ENCODE results near the gene ATP5IF1. TPM values are rescaled to one million over a fixed set of nuclear protein-coding genes. Genes with fewer than 3 reads are reported as not detected.

The ATP5IF1 gene
- total RNA-seq (100 to 1,000 TPM; 111 TPM), polyA plus RNA-seq (100 to 1,000 TPM; 383 to 743 TPM)

- intact Hi-C loops (cut with micrococcal nuclease): loop anchor here (1.0 kb wide), 1 partner anchor 10 kb away; no protein-coding TSS in a partner anchor
- Mint-ChIP-seq H3K4me3 (peak within 1 kb of the TSS in 2 of 8 donors; percentile 35 to 57), H3K9me3 (no peaks in the 10 kb centered on the region), H3K36me3 (peaks cover 4 to 13% of the 10 kb centered on the region in 2 donors), H3K4me1 (peaks cover 8 to 30% (median 13%) of the 10 kb centered on the region in 4 donors), H3K27me3 (no peaks in the 10 kb centered on the region), H3K27ac (peak within 1 kb of the TSS in 1 of 7 donors; percentile 18)
- no peaks in the 10 kb centered on the region for H3K9me3 ChIP-seq (ENCODE audit: control insufficient read depth in 1 of 2, low read length in 2 of 2)
- H3K4me1 ChIP-seq (ENCODE audit: insufficient read depth, low read length): peaks cover 56% of the 10 kb centered on the region
- no peaks in the 10 kb centered on the region for H3K27me3 ChIP-seq (ENCODE audit: insufficient read depth, low read length)
- DNase-seq: peak; percentile 92 to 97 (median 95)
- POLR2A ChIA-PET (ENCODE audit: partially characterized antibody): interaction anchor here (0.5 to 8.5 kb wide), 19 partner anchors 10 to 1482 kb away, joined by 3 to 197 read pairs (median 4); partner anchors contain the start of genes EYA3, MED18, PPP1R8 and RNU11
- CTCF ChIA-PET (ENCODE audit: partially characterized antibody): interaction anchor here (0.9 to 6.6 kb wide), 6 partner anchors 7 to 147 kb away, joined by 3 to 67 read pairs (median 4); no protein-coding TSS in a partner anchor
- peak within 1 kb of the TSS; percentile 82 to 97 for H3K4me3 ChIP-seq (ENCODE audit: low read length in 2 of 2)
- peaks cover 6% of the 10 kb centered on the region for H3K36me3 ChIP-seq (ENCODE audit: insufficient read depth, low read length)
- peak within 1 kb of the TSS; percentile 86 for H3K27ac ChIP-seq (ENCODE audit: low read depth, low read length)
Measured at GRCh38 chr1:28235755-28236655, at the start of gene ATP5IF1. Gene ATP5IF1 (plus strand): TSS chr1:28236124. CDS start chr1:28236184, 60 bp downstream.

GRCh38 chr1:28190337-28190979 lies 45.5 kb upstream of the ATP5IF1 start:
- no peaks in the 10 kb centered on the region for H3K9me3 Mint-ChIP-seq
- ChIA-PET POLR2A (ENCODE audit: partially characterized antibody) (no interaction called here), CTCF (ENCODE audit: partially characterized antibody) (no interaction called here)
- H3K27me3 ChIP-seq (ENCODE audit: insufficient read depth, low read length): no peaks in the 10 kb centered on the region
- H3K9me3 ChIP-seq (ENCODE audit: control insufficient read depth in 1 of 2, low read length in 2 of 2): no peaks in the 10 kb centered on the region
- H3K4me3 ChIP-seq (ENCODE audit: low read length in 2 of 2): no peak overlapping the region
- H3K4me3 Mint-ChIP-seq: no peak overlapping the region
- peaks cover 2 to 7% of the 10 kb centered on the region in 2 donors for H3K36me3 Mint-ChIP-seq
- no peaks in the 10 kb centered on the region for H3K36me3 ChIP-seq (ENCODE audit: insufficient read depth, low read length)
- intact Hi-C loops (cut with micrococcal nuclease): no loop called here
- H3K27me3 Mint-ChIP-seq: no peaks in the 10 kb centered on the region
- no peak for DNase-seq
- H3K27ac Mint-ChIP-seq: peak overlapping the region in 3 of 7 donors; percentile 42 to 80 (median 79)
- peaks cover 0 to 7% (median 3%) of the 10 kb centered on the region in 4 donors for H3K4me1 Mint-ChIP-seq
- H3K27ac ChIP-seq (ENCODE audit: low read depth, low read length): no peak overlapping the region
- H3K4me1 ChIP-seq (ENCODE audit: insufficient read depth, low read length): no peaks in the 10 kb centered on the region

- Histone ChIP-seq H3K4me1 (ENCODE audit: insufficient read depth, low read length) (no peaks in the 10 kb centered on the region), H3K4me3 (ENCODE audit: low read length in 2 of 2) (no peak overlapping the region), H3K27me3 (ENCODE audit: insufficient read depth, low read length) (no peaks in the 10 kb centered on the region), H3K36me3 (ENCODE audit: insufficient read depth, low read length) (no peaks in the 10 kb centered on the region), H3K9me3 (ENCODE audit: control insufficient read depth in 1 of 2, low read length in 2 of 2) (no peaks in the 10 kb centered on the region), H3K27ac (ENCODE audit: low read depth, low read length) (no peak overlapping the region)
- H3K27me3 Mint-ChIP-seq: no peaks in the 10 kb centered on the region
- peak overlapping the region in 1 of 7 donors; percentile 42 for H3K27ac Mint-ChIP-seq
- no peaks in the 10 kb centered on the region for H3K9me3 Mint-ChIP-seq
- no peak for DNase-seq
- H3K4me1 Mint-ChIP-seq: peaks cover 0 to 7% (median 3%) of the 10 kb centered on the region in 4 donors
- POLR2A ChIA-PET (ENCODE audit: partially characterized antibody): interaction anchor here (0.7 kb wide), 1 partner anchor 197 kb away, joined by 3 read pairs; no protein-coding TSS in a partner anchor
- intact Hi-C loops (cut with micrococcal nuclease): no loop called here
- H3K36me3 Mint-ChIP-seq: peaks cover 2 to 7% of the 10 kb centered on the region in 2 donors
- H3K4me3 Mint-ChIP-seq: no peak overlapping the region
- CTCF ChIA-PET (ENCODE audit: partially characterized antibody): no interaction called here
Measured at GRCh38 chr1:28190996-28191645, 44.8 kb upstream of the ATP5IF1 start.

- ChIA-PET CTCF (ENCODE audit: partially characterized antibody) (no interaction called here), POLR2A (ENCODE audit: partially characterized antibody) (interaction anchor here (0.6 kb wide), 1 partner anchor 24 kb away, joined by 5 read pairs; no protein-coding TSS in a partner anchor)
- Mint-ChIP-seq H3K4me1 (peaks cover 11 to 27% (median 20%) of the 10 kb centered on the region in 4 donors), H3K4me3 (no peak overlapping the region), H3K27ac (no peak overlapping the region), H3K27me3 (no peaks in the 10 kb centered on the region), H3K36me3 (peaks cover 11 to 22% of the 10 kb centered on the region in 2 donors), H3K9me3 (peaks cover 0 to 4% (median under 1%) of the 10 kb centered on the region in 8 donors)
- Histone ChIP-seq H3K27me3 (ENCODE audit: insufficient read depth, low read length) (no peaks in the 10 kb centered on the region), H3K9me3 (ENCODE audit: control insufficient read depth in 1 of 2, low read length in 2 of 2) (no peaks in the 10 kb centered on the region), H3K4me1 (ENCODE audit: insufficient read depth, low read length) (peaks cover 25% of the 10 kb centered on the region), H3K36me3 (ENCODE audit: insufficient read depth, low read length) (no peaks in the 10 kb centered on the region), H3K4me3 (ENCODE audit: low read length in 2 of 2) (no peak overlapping the region), H3K27ac (ENCODE audit: low read depth, low read length) (no peak overlapping the region)
- no peak for DNase-seq
- intact Hi-C loops (cut with micrococcal nuclease): no loop called here
Measured at GRCh38 chr1:28193701-28194161, 42.2 kb upstream of the ATP5IF1 start.

GRCh38 chr1:28194326-28195035 lies 41.4 kb upstream of the ATP5IF1 start:
- CTCF ChIA-PET (ENCODE audit: partially characterized antibody): interaction anchor here (2.5 kb wide), 1 partner anchor 14 kb away, joined by 9 read pairs; no protein-coding TSS in a partner anchor

GRCh38 chr1:28195780-28196179 lies 40.1 kb upstream of the ATP5IF1 start:
- peaks cover 44% of the 10 kb centered on the region for H3K4me1 ChIP-seq (ENCODE audit: insufficient read depth, low read length)
- ChIA-PET CTCF (ENCODE audit: partially characterized antibody) (interaction anchor here (0.6 to 2.5 kb wide), 4 partner anchors 13 to 338 kb away, joined by 3 to 9 read pairs (median 4); no protein-coding TSS in a partner anchor), POLR2A (ENCODE audit: partially characterized antibody) (no interaction called here)
- no peak overlapping the region for H3K4me3 ChIP-seq (ENCODE audit: low read length in 2 of 2)
- no peak overlapping the region for H3K27ac Mint-ChIP-seq
- peaks cover 0 to 14% (median 7%) of the 10 kb centered on the region in 8 donors for H3K9me3 Mint-ChIP-seq
- H3K9me3 ChIP-seq (ENCODE audit: control insufficient read depth in 1 of 2, low read length in 2 of 2): no peaks in the 10 kb centered on the region
- peaks cover 27 to 48% (median 38%) of the 10 kb centered on the region in 4 donors for H3K4me1 Mint-ChIP-seq
- DNase-seq: no peak
- peaks cover 29 to 41% of the 10 kb centered on the region in 2 donors for H3K36me3 Mint-ChIP-seq
- intact Hi-C loops (cut with micrococcal nuclease): no loop called here
- peaks cover 2% of the 10 kb centered on the region for H3K36me3 ChIP-seq (ENCODE audit: insufficient read depth, low read length)
- no peaks in the 10 kb centered on the region for H3K27me3 Mint-ChIP-seq
- no peaks in the 10 kb centered on the region for H3K27me3 ChIP-seq (ENCODE audit: insufficient read depth, low read length)
- H3K4me3 Mint-ChIP-seq: no peak overlapping the region
- no peak overlapping the region for H3K27ac ChIP-seq (ENCODE audit: low read depth, low read length)

More at GRCh38 chr1:28194326-28195035, 41.4 kb upstream of the ATP5IF1 start:
- POLR2A ChIA-PET (ENCODE audit: partially characterized antibody): no interaction called here
- H3K4me3 ChIP-seq (ENCODE audit: low read length in 2 of 2): no peak overlapping the region
- peaks cover 32% of the 10 kb centered on the region for H3K4me1 ChIP-seq (ENCODE audit: insufficient read depth, low read length)
- no peaks in the 10 kb centered on the region for H3K27me3 Mint-ChIP-seq
- H3K9me3 ChIP-seq (ENCODE audit: control insufficient read depth in 1 of 2, low read length in 2 of 2): no peaks in the 10 kb centered on the region
- DNase-seq: no peak
- H3K27ac Mint-ChIP-seq: no peak overlapping the region
- intact Hi-C loops (cut with micrococcal nuclease): no loop called here
- peaks cover 19 to 30% of the 10 kb centered on the region in 2 donors for H3K36me3 Mint-ChIP-seq
- H3K27me3 ChIP-seq (ENCODE audit: insufficient read depth, low read length): no peaks in the 10 kb centered on the region
- no peaks in the 10 kb centered on the region for H3K36me3 ChIP-seq (ENCODE audit: insufficient read depth, low read length)
- peaks cover 0 to 12% (median 7%) of the 10 kb centered on the region in 8 donors for H3K9me3 Mint-ChIP-seq
- H3K27ac ChIP-seq (ENCODE audit: low read depth, low read length): no peak overlapping the region
- peaks cover 19 to 35% (median 27%) of the 10 kb centered on the region in 4 donors for H3K4me1 Mint-ChIP-seq
- no peak overlapping the region for H3K4me3 Mint-ChIP-seq

Data from CD4-positive, alpha-beta memory T cell (primary cell).